ENCODE data around the gene USP36.
"Not testable (repeated sequence)": the region's sequence is repeated elsewhere in the genome, so short reads cannot be mapped to it uniquely, and the experiment has no call there.

USP36 gene

GRCh38 chr17:78840780-78841611 lies at the start of gene USP36:
USP36 (minus strand) TSS chr17:78840814; CDS start chr17:78836363, 4,451 bp downstream.
- in situ Hi-C loops (cut with MboI; ENCODE audit: low sequenced_read_pairs) = no loop called here

DNA sequence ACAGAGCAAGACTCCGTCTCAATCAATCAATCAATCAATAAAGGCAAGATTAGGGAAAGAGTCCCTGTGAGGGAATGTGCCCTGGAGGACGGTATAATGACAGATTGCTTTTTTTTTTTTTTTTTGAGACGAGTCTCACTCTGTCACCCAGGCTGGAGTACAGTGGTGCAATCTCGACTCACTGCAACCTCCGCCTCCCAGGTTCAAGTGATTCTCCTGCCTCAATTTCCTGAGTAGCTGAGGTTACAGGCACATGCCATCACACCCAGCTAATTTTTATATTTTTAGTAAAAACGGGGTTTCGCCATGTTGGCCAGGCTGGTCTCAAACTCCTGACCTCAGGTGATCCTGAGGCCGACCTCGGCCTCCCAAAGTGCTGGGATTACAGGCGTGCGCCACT lies 49.5 kb upstream of the USP36 start:
- in situ Hi-C loops (cut with MboI; ENCODE audit: low sequenced_read_pairs) = not testable (repeated sequence)

DNA sequence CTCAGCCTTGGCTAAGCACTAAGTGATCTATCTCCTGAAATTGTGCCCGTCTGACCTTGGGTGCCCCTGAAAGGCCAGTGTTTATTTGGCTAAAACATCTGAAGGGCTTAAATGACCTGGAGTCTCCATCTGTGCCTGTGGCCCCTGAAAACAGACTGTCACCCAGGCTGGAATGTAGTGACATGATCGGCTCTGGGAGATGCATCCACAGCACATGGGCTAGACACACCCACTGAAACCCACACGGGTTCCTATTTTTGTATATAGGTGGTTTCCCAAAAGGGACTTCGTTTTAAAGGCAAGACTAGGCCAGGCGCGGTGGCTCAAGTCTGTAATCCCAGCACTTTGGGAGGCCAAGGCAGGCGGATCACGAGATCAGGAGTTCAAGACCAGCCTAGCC lies 48.9 kb upstream of the USP36 start:
- in situ Hi-C loops (cut with MboI; ENCODE audit: low sequenced_read_pairs) = no loop called here

DNA sequence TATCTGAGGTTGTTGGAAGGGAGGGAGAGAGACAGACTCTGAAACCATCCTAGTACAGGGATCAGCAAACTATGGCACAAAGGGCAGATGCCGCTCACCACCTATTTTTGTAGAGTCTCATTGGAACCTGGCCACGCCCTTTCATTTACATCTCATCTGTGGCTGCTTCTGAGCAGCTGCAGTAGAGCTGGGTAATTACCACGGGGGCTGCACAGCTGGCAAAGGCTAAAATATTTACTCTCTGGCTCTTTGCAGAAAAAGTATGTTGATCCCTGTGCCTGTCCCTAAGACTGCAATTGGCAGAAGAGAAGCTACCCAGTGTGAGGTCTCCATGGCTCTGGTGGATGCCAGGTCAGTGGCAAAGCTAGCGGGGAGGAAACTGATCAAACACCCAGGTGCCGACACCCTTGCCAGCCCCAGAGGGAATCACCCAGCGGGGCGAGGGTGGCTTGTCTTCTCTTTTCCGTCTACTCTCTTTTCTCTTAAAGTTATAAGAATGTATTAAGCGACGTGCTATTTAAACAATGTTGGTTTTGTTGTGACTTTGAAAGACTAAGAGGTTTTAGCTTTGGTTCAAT lies 48.4 kb upstream of the USP36 start:
- in situ Hi-C loops (cut with MboI; ENCODE audit: low sequenced_read_pairs) = no loop called here

- in situ Hi-C loops (cut with MboI; ENCODE audit: low sequenced_read_pairs) = no loop called here
These were observed 46.3 kb upstream of the USP36 start for GRCh38 chr17:78886954-78887353.

DNA sequence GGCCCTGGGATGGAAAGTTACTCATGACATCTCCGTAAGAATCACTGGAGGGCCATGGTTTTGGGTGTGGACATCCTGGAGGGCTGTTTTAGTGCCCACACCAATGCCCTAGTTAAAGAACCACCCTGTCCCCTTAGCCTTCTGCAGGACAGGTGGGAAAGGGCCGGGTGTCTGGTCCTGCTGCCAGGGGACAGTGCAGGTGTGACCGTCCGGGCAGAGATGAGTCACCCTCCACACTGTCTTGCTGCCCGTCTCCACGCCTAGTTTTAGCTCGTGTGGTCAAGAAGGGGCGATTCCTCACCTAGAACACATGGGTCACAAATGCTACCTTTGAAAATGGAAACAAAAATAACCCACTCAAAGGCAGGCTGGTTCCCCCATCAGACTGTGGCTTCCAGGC lies 45.3 kb upstream of the USP36 start:
- in situ Hi-C loops (cut with MboI; ENCODE audit: low sequenced_read_pairs) = no loop called here

- in situ Hi-C loops (cut with MboI; ENCODE audit: low sequenced_read_pairs) = no loop called here
These were observed 44.5 kb upstream of the USP36 start for GRCh38 chr17:78884876-78885667.

DNA sequence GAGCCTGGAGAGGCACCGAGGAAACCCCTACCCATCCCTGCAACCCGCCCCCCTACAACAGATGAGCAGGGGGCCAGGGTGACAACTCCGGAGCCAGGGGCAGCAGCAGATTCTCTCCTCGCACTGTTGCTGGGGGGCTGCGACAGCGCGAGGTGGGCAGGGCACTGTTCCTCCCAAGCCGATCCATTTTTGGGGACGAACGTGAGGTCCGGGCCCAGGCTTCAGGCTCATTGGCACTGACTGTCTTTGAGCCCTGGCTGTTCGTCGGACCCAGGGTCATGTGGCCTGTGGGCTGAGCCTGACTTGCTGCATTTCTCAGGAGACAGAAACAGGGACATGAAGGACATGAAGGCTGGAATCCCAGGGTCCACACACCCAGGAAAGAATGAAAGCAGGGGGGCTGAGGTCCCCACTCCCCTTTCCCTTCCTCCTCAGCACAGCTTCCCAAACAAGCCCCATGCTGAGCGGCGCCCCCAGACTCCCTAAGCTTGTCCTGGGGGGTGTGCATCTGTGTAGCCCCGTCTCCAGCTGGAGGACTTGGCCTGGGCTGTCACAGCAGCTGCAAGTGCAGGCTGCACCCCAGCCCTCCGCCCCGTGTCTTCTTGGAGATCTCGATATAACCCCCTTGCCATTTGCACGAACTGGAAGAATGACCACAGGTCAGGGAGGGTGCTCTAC lies 43.7 kb upstream of the USP36 start:
- in situ Hi-C loops (cut with MboI; ENCODE audit: low sequenced_read_pairs) = no loop called here

DNA sequence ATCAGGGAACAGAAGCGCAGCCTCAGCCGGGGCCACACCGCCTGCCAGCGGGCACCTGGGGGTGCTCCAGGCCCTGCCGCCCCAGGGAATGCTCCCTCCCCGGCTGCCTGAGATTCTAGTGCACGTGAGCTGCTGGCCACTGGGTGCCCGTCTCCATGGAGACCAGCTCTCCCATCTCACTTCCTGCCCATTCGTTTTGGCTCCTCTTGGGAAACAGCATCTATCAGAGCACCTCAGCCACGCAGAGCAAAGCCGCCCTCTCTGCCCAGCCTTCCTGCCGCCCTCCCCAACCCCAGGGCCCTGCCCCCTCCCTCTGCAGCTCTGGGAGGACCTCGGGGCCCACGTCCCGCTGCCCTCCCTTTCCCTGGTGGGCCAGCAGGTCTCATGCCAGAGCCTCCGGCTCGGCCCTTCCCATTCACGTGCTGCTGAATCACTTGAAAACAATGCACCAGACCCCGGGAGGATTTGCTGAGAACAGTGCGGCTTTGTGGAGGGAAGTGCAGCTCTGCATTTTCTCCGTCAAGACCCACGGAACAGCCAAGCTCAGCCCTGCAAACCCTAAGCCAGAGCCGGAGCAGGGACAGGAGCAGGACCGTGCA lies 43.0 kb upstream of the USP36 start:
- in situ Hi-C loops (cut with MboI; ENCODE audit: low sequenced_read_pairs) = no loop called here

DNA sequence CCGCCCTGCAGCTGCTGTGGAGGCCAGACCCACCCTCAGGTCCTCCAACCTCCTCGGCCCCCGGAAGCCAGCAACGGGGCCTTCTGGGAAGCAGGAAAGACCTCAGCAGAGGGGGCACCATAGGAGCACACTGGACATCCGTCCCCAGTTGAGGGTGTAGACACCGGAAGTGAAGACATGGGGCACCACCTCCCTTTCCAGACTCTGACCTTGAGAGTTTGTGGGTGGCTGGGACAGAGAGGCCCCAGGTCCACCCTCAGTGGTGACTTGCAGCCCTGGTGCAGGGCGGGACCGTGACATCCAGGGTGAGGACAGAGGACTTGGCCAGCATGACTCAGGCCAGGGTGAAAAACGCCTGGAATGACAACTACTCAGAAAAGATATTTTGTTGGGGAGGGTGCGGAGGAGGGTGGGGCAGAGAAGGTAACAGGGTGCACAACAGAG lies 42.5 kb upstream of the USP36 start:
- in situ Hi-C loops (cut with MboI; ENCODE audit: low sequenced_read_pairs) = no loop called here

DNA sequence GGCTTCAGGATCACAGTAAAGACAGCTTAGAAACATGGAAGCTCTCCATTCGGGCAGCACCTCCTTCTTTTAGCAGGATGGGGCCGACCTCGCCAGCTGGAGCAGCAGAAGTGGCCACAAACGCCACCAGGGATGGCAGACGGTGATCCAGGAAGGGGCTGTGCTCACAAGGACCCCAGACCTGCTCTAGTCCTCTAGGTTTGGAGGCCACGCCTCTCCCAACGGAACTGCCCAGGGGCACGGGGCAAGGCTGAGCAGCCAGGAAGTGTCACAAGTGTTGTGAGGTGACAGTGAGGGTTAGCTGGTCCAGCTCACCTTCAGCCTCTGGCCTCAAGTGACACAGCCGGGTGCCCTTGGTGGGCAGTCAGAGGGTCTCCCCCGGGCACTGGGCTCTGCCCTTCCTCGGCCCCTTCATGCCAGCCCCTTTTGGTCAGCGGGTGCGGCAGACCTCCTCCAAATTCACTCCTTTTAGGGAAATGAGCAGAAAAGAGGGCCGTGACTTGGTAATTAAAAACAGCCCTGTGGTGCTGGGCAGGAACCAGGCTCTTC lies 42.0 kb upstream of the USP36 start:
- in situ Hi-C loops (cut with MboI; ENCODE audit: low sequenced_read_pairs) = no loop called here

DNA sequence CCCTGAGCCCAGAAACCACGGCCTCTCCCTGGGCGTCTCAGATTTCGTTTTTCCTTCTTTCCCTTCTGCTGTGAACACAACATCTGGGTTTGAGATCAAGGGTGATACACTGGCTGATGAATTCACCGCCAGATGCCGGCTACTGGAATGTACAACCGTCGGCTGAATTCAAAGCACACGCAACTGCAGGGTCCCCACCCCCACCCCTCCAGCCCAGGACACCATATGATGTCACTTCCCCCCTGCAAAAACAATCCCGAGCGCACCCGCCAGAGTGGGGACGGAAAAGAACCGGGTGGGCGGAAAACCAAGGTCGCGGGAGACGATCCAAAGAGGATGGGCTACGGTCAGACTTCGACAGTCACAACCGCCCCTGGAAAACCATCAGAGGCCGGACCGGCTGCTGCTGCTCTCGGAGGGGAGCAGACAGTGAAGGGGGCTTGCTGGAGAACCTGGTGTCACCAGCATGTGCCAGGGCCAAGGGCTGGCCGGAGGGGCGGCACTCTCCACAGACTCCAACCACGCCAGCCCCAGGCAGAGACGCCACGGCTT lies 39.1 kb upstream of the USP36 start:
- in situ Hi-C loops (cut with MboI; ENCODE audit: low sequenced_read_pairs) = no loop called here

GRCh38 chr17:78878871-78879527 lies 38.4 kb upstream of the USP36 start:
- in situ Hi-C loops (cut with MboI; ENCODE audit: low sequenced_read_pairs) = no loop called here

GRCh38 chr17:78878261-78878660 lies 37.6 kb upstream of the USP36 start:
- in situ Hi-C loops (cut with MboI; ENCODE audit: low sequenced_read_pairs) = no loop called here

DNA sequence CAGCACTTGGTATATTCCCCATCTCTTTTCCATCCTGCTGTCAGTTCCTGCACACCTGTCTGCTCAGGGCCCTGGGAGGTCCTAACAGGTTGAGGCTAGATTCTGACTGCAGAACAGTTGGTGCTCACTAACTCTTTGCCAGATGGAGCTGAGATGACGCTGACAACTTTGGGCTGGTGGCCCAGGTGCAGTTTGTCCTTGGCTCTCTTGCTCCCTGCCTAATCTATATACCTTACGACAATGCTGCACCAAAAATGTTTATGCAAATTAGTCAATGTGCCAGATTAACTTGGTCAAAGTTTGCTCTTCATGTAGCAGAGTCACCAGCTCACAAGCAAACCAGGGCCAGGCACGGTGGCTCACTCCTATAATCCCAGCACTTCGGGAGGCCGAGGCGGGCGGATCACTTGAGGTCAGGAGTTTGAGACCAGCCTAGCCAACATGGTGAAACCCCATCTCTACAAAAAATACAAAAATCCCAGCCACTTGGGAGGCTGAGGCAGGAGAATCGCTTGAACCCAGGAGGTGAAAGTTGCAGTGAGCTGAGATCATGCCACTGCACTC lies 36.4 kb upstream of the USP36 start:
- in situ Hi-C loops (cut with MboI; ENCODE audit: low sequenced_read_pairs) = not testable (repeated sequence)

GRCh38 chr17:78876094-78876597 lies 35.5 kb upstream of the USP36 start:
- in situ Hi-C loops (cut with MboI; ENCODE audit: low sequenced_read_pairs) = no loop called here

GRCh38 chr17:78875363-78876093 lies 34.9 kb upstream of the USP36 start:
- in situ Hi-C loops (cut with MboI; ENCODE audit: low sequenced_read_pairs) = no loop called here

GRCh38 chr17:78873519-78874340 lies 33.1 kb upstream of the USP36 start:
- in situ Hi-C loops (cut with MboI; ENCODE audit: low sequenced_read_pairs) = no loop called here
